Stimulated activated CD4-positive, alpha-beta T cell treated with anti-CD3 and anti-CD28 coated beads, Interleukin-1b, Interleukin-23, amount 100 ng/mL, for 48 hours (primary cell): ENCODE data around the gene RBM19.

Source experiments
- DNase-seq: peaks from one replicate; pipeline ENCODE4 v3.0.0-alpha.2; 2020

Gene RBM19

DNA sequence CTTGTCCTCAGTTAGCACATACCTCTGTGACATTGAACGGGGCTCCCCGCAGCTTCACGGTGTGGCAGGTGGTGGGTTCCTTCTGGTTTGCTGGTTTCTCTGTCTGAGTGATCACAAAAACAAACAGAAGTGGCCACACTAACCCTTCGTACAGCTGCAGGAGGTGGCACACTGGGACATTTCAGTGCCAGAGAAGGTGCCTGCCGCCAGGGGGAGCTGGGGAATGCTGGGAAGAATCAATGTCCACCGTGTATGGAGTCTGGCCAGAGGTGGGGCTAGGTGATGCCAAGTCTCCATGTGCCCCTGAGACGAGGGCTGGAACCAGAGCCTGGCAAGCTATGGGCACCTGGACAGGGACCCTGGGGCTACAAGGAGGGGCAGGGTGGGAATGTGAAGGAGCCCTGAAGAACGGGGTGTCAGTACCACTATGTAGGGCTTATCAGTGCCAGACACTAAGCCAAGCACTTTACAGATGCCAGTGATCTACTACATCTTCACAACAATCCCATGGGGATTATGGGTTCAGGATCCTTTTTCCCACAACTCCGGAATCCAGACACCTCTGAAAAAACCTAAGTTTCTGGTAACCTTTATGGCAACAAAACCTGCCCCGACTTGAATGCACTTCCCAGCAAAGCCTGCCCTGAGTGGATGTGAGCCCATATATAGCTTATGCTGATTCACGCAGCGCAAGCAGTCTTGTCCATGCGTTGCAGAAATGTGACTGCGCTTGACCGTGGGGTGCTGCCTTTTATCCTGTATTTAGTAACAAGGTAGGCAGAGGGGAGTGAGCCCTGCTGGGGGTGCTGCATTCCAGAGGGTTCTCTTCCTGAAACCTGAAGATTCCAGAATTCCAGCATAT is 10.8 kb downstream of the RBM19 start:
- DNase-seq = no peak

DNA sequence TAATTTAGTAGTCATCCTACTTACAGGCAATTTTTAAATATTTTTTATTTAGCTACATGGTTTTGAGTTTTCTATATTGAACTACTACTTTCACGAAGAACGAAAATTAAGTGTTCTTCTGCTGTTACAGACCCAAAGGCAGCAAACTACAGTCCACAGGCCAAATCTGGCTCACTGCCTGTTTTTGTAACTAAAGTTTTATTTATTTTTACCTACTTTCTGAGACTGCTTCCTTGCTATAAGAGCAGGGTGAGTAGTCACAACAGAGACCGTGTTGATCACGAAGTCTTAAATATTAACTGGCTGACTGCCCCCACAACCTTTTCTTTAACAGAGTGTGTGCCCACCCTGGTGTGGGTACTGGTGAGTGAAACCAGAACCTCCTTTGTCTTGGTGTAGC is 11.6 kb downstream of the RBM19 start:
- DNase-seq = no peak

DNA sequence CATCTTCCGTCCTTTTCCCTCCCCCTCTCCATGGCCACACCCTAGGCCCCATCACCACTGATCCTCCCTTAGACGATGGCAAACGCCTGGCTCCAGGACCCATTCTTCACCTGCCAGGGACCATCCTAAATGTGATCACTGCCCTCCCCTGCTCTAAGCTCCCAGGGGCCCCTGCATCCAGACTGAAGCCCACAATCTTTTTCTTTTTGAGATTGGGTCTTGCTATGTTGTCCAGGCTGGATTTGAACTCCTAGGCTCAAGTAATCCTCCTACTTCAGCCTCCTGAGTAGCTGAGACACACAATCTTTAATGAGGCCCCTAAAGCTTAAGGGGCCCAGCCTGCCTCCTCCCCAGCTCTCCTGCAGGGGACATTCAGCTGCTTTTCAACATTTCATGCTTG is 15.3 kb downstream of the RBM19 start:
- DNase-seq = no peak

- no peak for DNase-seq
Observed at GRCh38 chr12:113949321-113950305, 16.5 kb downstream of the RBM19 start.

GRCh38 chr12:113948151-113948914 is 17.8 kb downstream of the RBM19 start:
- DNase-seq = no peak

- no peak for DNase-seq
Observed at GRCh38 chr12:113946175-113946574, 19.9 kb downstream of the RBM19 start.

DNA sequence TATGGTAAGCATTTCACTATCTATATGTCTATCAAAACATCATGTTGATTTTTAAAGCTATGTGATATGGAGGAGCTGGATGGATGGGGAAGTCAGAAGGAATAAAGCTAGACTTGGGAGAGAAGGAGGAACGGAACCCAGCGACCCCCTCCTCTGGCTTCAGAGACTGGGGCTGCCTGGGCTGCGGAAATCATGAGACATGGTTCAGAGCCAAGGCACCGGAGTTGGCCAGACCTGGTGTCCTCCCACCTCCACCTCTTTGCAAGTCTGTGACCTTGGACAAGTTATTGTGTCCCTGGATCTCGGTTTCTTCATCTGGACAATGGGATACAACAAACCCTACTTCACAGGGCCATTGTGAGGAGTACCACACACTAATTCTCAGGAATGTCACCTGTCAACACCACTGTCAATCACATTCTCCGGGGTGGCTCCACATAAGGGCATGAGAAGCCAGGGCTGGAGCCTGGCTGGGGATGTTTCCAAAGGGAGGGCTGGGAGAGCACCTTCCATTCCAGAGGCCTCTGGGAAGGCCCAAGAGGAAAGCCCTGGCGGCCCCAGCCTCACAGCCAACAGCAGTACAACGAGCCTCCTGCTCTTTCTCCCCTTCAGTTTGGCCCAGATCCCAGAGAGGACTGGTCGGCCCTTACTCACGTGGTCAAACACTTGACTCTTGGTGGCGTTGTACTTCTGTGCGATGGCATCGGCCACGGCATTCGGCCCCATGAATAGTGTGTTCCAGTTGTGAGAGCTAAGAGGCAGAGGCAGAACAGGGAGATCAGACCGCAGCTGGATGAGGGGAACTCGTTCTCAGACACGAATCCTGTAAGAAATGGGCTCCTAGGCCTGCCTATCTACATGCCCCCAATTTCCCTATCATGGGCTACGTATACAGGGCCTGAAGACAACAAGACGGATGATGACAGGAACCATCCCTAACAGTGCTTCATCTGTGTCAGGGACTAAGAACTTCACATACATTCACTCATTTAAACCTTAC is 20.7 kb downstream of the RBM19 start:
- no peak for DNase-seq

GRCh38 chr12:113942209-113942608 is 23.9 kb downstream of the RBM19 start:
- DNase-seq = no peak

GRCh38 chr12:113941208-113941486 is 25.0 kb downstream of the RBM19 start:
- no peak for DNase-seq

DNA sequence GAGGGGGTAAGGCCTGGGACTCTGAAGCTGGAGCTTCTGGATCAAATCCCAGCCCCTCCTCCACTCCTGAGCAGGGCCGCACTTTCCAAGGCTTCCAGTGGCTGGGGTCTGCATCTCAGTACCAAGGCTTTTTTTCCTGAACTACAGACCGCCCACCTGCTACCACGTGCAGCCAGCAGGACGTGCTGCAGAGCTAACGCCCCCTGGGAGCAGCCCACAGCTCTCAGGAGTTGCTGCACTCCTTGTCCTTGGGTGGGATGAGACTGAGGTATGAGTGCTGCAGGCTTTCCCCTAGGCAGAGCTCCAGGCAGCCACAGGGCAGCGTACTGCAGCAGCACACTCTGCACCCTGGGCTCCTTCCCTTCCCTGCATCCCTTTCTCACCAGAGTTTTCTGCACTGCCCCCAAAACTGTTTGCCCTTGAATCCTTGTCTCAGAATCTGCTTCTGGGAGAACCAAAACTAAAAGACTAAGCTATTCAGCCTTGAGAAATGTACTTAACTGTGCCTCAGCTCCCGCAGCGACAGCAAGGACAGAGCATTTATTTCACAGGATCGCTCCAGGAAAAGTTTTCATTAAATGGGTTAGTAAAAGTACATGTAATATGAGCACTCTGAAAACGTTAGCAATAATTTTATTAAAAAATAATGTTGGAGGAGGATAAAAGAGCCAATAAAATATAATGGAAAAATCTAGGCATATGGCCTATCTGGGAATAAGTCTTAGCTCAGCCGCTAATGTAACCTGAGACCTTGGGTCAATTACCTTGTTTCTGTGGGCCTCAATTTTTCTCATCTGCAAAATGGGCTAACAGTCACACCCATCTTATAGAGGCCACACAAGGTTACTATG is 25.5 kb downstream of the RBM19 start:
- no peak for DNase-seq

- DNase-seq = no peak
Observed at GRCh38 chr12:113939867-113940266, 26.3 kb downstream of the RBM19 start.

DNA sequence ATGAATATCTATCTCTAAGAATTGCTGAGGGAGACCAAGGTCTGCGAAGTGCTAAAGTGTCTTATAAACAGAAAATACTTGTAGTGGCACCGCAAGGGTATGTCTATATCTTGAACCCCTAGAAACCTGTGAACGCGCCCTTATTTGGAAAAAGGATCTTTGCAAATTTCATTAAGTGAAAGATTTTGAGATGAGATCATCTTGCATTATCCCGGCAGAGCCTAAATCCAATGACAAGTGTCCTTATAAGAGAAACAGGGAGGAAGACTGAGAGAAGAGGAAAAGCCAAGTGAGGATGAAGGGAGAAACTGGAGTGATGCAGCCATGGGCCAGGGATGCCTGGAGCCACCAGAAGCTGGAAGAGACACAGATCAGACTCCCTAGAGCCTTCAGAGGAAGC is 27.7 kb downstream of the RBM19 start:
- DNase-seq = no peak

DNA sequence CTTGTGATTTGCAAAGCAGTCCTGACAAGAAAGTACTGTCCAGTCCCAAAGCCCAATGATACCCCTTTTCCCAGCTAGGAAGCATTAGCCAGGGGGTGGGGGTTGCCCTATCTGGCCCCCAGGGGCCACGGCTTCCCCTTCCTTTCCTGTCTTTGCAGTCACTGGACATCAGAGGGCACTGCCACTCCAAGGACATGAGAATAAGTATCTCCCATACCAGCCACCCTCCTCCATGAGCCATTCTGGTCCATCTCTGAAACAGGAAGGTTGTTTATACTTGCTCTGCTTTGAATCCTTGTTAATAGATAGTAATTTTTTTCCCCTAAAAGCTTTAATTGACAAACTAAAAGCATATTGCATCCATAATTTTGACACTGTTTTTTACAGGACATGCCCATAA is 29.7 kb downstream of the RBM19 start:
- no peak for DNase-seq

- DNase-seq = no peak
Observed at GRCh38 chr12:113935459-113935858, 30.7 kb downstream of the RBM19 start.

GRCh38 chr12:113934946-113935345 is 31.2 kb downstream of the RBM19 start:
- DNase-seq = no peak

GRCh38 chr12:113934060-113934814 is 31.9 kb downstream of the RBM19 start:
- no peak for DNase-seq

- DNase-seq = no peak
Observed at GRCh38 chr12:113933201-113933786, 32.8 kb downstream of the RBM19 start.

GRCh38 chr12:113932381-113933196 is 33.5 kb downstream of the RBM19 start:
- DNase-seq = no peak

GRCh38 chr12:113931517-113931916 is 34.6 kb downstream of the RBM19 start:
- no peak for DNase-seq
